ENCODE results near the gene UBTD1.

Gene UBTD1

DNA sequence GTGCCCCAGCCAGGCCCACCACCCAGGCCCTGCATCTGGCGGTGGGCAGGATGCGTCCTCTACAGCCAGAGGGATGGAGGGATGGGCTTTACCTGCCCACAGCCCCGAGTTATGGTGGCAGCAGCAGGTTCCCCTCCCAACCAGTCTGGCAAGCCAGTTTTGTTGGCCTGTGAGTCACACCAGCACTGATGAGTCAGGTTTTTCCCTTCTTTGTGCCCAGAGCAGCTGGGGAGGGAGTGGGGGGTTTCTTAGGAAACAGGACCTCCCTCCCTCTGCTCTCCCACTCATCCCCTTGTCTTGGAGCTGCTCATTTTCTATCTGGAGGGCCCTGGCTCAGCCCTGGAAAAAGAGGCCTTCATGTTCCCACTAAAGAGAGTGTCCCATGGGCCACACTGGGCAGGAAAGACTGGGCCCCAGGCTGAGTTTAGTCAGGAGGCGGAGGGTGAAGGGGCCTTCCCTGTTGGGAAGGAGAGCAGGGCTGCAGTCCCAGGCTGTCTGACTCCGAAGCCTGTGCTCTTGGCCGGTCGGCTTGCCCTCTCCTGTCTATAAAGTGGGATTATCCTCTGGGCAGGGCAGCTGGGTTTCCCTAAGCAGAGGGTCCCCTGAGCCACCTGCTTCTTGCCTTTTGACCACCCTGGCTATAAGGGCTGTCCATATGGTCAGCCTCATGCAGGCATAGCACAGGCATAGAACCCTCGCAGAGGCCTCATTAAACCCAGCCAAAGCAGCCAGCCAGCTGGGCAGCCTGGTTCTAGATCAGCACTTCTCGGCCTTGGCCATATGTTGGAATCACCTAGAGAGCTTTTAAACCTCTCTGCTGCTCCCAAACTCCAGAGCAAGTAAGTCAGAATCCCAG lies 43.7 kb downstream of the UBTD1 start:
- no peaks in the 10 kb centered on the region for H3K27me3 ChIP-seq (ENCODE audit: insufficient read depth, poor library complexity, severe bottlenecking)
- H3K27ac ChIP-seq (ENCODE audit: poor library complexity, severe bottlenecking): peak overlapping the region; percentile 99
- peaks cover 45% of the 10 kb centered on the region for H3K4me1 ChIP-seq (ENCODE audit: insufficient read depth, poor library complexity, severe bottlenecking)
- ATAC-seq (ENCODE audit: low read depth) (peak; percentile 74), DNase-seq (ENCODE audit: low spot score) (peak; percentile 90)
- H3K36me3 ChIP-seq (ENCODE audit: low read depth): no peaks in the 10 kb centered on the region
- H3K4me3 ChIP-seq (ENCODE audit: severe bottlenecking): no peak overlapping the region
- TF ChIP-seq CTCF (IDR thresholded peaks at IDR 0.05; ENCODE audit: poor library complexity, severe bottlenecking): no peak
- no peaks in the 10 kb centered on the region for H3K9me3 ChIP-seq (ENCODE audit: severe bottlenecking)

DNA sequence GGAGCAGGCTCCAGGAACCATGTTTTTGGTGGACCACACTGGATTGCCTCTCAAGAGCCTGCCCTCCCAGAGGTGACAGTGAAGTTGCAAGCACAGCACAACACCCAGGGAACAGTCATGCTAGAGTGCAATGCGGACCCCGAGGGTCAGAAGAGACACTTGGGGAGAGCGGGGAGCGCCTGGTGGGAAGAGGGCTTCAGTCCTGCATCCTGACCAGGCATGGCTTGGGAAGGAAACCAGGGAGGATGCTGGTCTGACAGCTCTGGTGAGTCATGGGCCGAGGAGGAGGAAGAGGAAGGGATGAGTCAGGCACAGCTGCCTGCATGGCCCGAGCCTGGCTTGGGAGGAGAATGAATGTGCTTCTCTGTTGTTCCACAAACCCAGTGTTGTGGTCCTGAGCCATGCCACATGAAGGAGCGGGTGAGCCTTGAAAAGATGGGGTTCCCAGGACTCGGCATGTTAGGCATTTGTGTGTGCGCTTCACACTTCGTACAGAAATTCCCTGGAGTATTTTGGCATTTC lies 44.4 kb downstream of the UBTD1 start:
- Histone ChIP-seq H3K27me3 (ENCODE audit: insufficient read depth, poor library complexity, severe bottlenecking) (no peaks in the 10 kb centered on the region), H3K36me3 (ENCODE audit: low read depth) (no peaks in the 10 kb centered on the region), H3K27ac (ENCODE audit: poor library complexity, severe bottlenecking) (peak overlapping the region; percentile 99), H3K4me1 (ENCODE audit: insufficient read depth, poor library complexity, severe bottlenecking) (peaks cover 45% of the 10 kb centered on the region), H3K4me3 (ENCODE audit: severe bottlenecking) (no peak overlapping the region), H3K9me3 (ENCODE audit: severe bottlenecking) (no peaks in the 10 kb centered on the region)
- ATAC-seq (ENCODE audit: low read depth) (peak; percentile 83), DNase-seq (ENCODE audit: low spot score) (peak; percentile 95)
- no peak for TF ChIP-seq CTCF (IDR thresholded peaks at IDR 0.05; ENCODE audit: poor library complexity, severe bottlenecking)

- DNase-seq (ENCODE audit: low spot score) (no peak), ATAC-seq (ENCODE audit: low read depth) (no peak)
- Histone ChIP-seq H3K4me1 (ENCODE audit: insufficient read depth, poor library complexity, severe bottlenecking) (peaks cover 38% of the 10 kb centered on the region), H3K9me3 (ENCODE audit: severe bottlenecking) (no peaks in the 10 kb centered on the region), H3K27me3 (ENCODE audit: insufficient read depth, poor library complexity, severe bottlenecking) (no peaks in the 10 kb centered on the region), H3K36me3 (ENCODE audit: low read depth) (no peaks in the 10 kb centered on the region), H3K27ac (ENCODE audit: poor library complexity, severe bottlenecking) (no peak overlapping the region), H3K4me3 (ENCODE audit: severe bottlenecking) (no peak overlapping the region)
- no peak for TF ChIP-seq CTCF (IDR thresholded peaks at IDR 0.05; ENCODE audit: poor library complexity, severe bottlenecking)
These were observed 47.9 kb downstream of the UBTD1 start for GRCh38 chr10:97546456-97547270.

GRCh38 chr10:97547271-97547600 lies 48.5 kb downstream of the UBTD1 start:
- no peak for ATAC-seq (ENCODE audit: low read depth)
- Histone ChIP-seq H3K4me1 (ENCODE audit: insufficient read depth, poor library complexity, severe bottlenecking) (peaks cover 33% of the 10 kb centered on the region), H3K9me3 (ENCODE audit: severe bottlenecking) (no peaks in the 10 kb centered on the region), H3K4me3 (ENCODE audit: severe bottlenecking) (no peak overlapping the region), H3K27me3 (ENCODE audit: insufficient read depth, poor library complexity, severe bottlenecking) (no peaks in the 10 kb centered on the region), H3K27ac (ENCODE audit: poor library complexity, severe bottlenecking) (no peak overlapping the region), H3K36me3 (ENCODE audit: low read depth) (no peaks in the 10 kb centered on the region)
- DNase-seq (ENCODE audit: low spot score): no peak
- no peak for TF ChIP-seq CTCF (IDR thresholded peaks at IDR 0.05; ENCODE audit: poor library complexity, severe bottlenecking)

Measured in RWPE2 (cell line).